HepG2 (cell line): ENCODE measurements around the gene NDUFB8. TPM values are rescaled to one million over a fixed set of nuclear protein-coding genes. Genes with fewer than 3 reads are reported as not detected.

Experiments used
- ATF5 ChIP-seq: sonication (generic); formaldehyde crosslinking; IDR thresholded peaks from 2 replicates; pipeline ENCODE4 v1.4.0; 2020; ENCODE audit warnings: mild to moderate bottlenecking, low read depth, missing genetic modification reagents
- CHD4 ChIP-seq: fragments of 200-600 bp; sonication (generic); IDR thresholded peaks from 2 replicates; pipeline ENCODE4 v1.7.0; 2017; ENCODE audit warnings: mild to moderate bottlenecking, low read length, borderline replicate concordance
- HBP1 ChIP-seq: IDR thresholded peaks from 2 replicates; pipeline ENCODE4 v1.6.1; 2016; ENCODE audit warnings: low read depth, control low read depth
- HOXD1 ChIP-seq: sonication (generic); formaldehyde crosslinking; IDR thresholded peaks from 2 replicates; pipeline ENCODE4 v1.5.0; 2020; ENCODE audit warnings: missing genetic modification reagents
- POLR2AphosphoS2 ChIP-seq: IDR thresholded peaks from 2 replicates; pipeline ENCODE4 v1.6.1; 2011; ENCODE audit warnings: low read depth, low read length, improper control_type of control experiment
- REPIN1 ChIP-seq: sonication (generic); formaldehyde crosslinking; IDR thresholded peaks from 2 replicates; pipeline ENCODE4 v1.8.0; 2022; ENCODE audit warnings: missing genetic modification reagents, low read depth, mild to moderate bottlenecking, borderline replicate concordance
- REST ChIP-seq, 2 experiments: IDR thresholded peaks; 2 replicates each; pipeline ENCODE4 v1.6.1; 2011 to 2012; ENCODE audit warnings: low read length in 2 of 2, borderline replicate concordance in 1 of 2, low read depth in 1 of 2, mild to moderate bottlenecking in 1 of 2, moderate library complexity in 1 of 2
- SMARCC2 ChIP-seq: fragments of 450-650 bp; IDR thresholded peaks from 2 replicates; pipeline ENCODE4 v1.6.1; 2017; ENCODE audit warnings: antibody characterized with exemption, mild to moderate bottlenecking
- SNAPC5 ChIP-seq: sonication (generic); formaldehyde crosslinking; IDR thresholded peaks from 2 replicates; pipeline ENCODE4 v1.8.1; 2023; ENCODE audit warnings: mild to moderate bottlenecking, missing genetic modification reagents, borderline replicate concordance
- STAT6 ChIP-seq: sonication (generic); formaldehyde crosslinking; IDR thresholded peaks from 2 replicates; pipeline ENCODE4 v1.4.0; 2020; ENCODE audit warnings: missing genetic modification reagents, mild to moderate bottlenecking, borderline replicate concordance
- ZMAT3 ChIP-seq: sonication (generic); formaldehyde crosslinking; conservative IDR thresholded peaks from 2 replicates; pipeline ENCODE4 v1.7.0; 2021; ENCODE audit warnings: missing genetic modification reagents
- ZNF143 ChIP-seq: sonication (generic); formaldehyde crosslinking; IDR thresholded peaks from 2 replicates; pipeline ENCODE4 v1.4.0; 2020; ENCODE audit warnings: missing genetic modification reagents
- ZNF207 ChIP-seq: fragments of 450-650 bp; IDR thresholded peaks from 2 replicates; pipeline ENCODE4 v1.6.1; 2016; ENCODE audit warnings: antibody characterized with exemption, borderline replicate concordance
- polyA plus RNA-seq, 8 experiments: library from polyadenylated mRNA; depleted of rRNA in 3 of 8; stranded (reverse) in 7 of 8; unstranded in 1 of 8; fragments of >200 nt; fragmentation: Illumina TruSeq in 4 of 8; extraction: Trizol in 4 of 8; gene quantifications; 2 replicates each; pipeline versions ENCODE4 v1.2.1 to v1.2.3, GENCODE V29; 2011 to 2016; ENCODE audit warnings: low read depth in 4 of 8, missing spikeins in 1 of 8, mixed read lengths in 1 of 8; ENCODE audit not compliant: insufficient read depth in 1 of 8
- total RNA-seq, 5 experiments: library from RNA; depleted of rRNA; stranded (reverse); fragments of >200 nt; fragmentation: Illumina TruSeq; extraction: Trizol; gene quantifications; 2 replicates each; pipeline ENCODE4 v1.2.3, GENCODE V29; 2016; ENCODE audit warnings: low read depth in 1 of 5
- TF ChIP-seq, protein P1 (sequence below): sonication (generic); formaldehyde crosslinking; IDR thresholded peaks from 2 replicates; pipeline ENCODE4 v1.4.0; 2020; ENCODE audit warnings: mild to moderate bottlenecking, missing genetic modification reagents, borderline replicate concordance
- TF ChIP-seq, protein P2 (sequence below): sonication (generic); formaldehyde crosslinking; IDR thresholded peaks from 2 replicates; pipeline ENCODE4 v1.4.0; 2020; ENCODE audit warnings: missing genetic modification reagents
- TF ChIP-seq, protein P3 (sequence below): sonication (generic); formaldehyde crosslinking; IDR thresholded peaks from 2 replicates; pipeline ENCODE4 v1.8.0; 2022; ENCODE audit warnings: missing genetic modification reagents, low read depth, mild to moderate bottlenecking, borderline replicate concordance

The NDUFB8 gene
- total and polyA plus RNA-seq, 2 of the 13 experiments (the other 11 are each of a cell fraction or from before 2014, with no cell fraction given) = 210 to 216 TPM

DNA sequence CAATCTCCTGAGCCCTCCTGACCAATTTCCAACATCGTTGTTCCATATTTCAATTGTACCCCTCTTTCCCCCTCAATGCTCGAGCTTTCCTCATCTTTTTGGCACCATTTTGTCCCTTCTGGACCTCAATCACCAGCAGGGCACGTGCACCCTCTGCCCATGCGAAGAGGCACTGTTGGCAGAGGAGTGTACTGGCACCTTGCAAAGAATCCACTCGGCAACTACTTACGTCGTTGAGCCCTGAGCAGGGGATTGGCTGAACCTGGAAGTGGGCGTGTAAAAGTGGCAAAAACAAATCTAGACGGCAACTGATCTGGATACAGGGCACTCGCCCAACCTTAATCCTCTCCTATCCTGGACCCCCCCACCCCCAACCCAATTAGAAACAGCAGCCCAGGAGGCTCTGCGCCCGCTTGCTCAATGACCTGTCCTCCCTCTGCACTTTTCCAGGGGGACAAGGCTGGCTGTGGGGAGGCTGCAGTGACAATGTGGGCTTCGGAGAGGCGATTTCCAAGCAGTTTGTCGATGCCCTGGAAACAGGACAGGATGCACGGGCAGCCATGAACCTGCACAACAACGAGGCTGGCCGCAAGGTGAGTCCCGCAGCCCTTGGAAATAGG, 48.1 kb downstream of the NDUFB8 start (continued):
- TF ChIP-seq REST (IDR thresholded peaks at IDR 0.05; ENCODE audit: borderline replicate concordance in 1 of 2, low read depth in 1 of 2, low read length in 2 of 2) = no peak
- no peak for TF ChIP-seq ZMAT3 (CRISPR knock-in tag)
- TF ChIP-seq HBP1 (CRISPR knock-in tag) = no peak
- no peak for TF ChIP-seq SMARCC2
- TF ChIP-seq STAT6 (CRISPR knock-in tag) = no peak
- TF ChIP-seq ZNF143 = no peak
- TF ChIP-seq, protein P1, sequence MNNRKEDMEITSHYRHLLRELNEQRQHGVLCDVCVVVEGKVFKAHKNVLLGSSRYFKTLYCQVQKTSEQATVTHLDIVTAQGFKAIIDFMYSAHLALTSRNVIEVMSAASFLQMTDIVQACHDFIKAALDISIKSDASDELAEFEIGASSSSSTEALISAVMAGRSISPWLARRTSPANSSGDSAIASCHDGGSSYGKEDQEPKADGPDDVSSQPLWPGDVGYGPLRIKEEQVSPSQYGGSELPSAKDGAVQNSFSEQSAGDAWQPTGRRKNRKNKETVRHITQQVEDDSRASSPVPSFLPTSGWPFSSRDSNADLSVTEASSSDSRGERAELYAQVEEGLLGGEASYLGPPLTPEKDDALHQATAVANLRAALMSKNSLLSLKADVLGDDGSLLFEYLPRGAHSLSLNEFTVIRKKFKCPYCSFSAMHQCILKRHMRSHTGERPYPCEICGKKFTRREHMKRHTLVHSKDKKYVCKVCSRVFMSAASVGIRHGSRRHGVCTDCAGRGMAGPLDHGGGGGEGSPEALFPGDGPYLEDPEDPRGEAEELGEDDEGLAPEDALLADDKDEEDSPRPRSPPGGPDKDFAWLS (CRISPR knock-in tag) = no peak
- no peak for TF ChIP-seq CHD4
- TF ChIP-seq POLR2AphosphoS2 = no peak
- TF ChIP-seq REPIN1 (CRISPR knock-in tag) = no peak
- no peak for TF ChIP-seq ZNF207
- no peak for TF ChIP-seq HOXD1 (CRISPR knock-in tag)
- TF ChIP-seq, protein P2, sequence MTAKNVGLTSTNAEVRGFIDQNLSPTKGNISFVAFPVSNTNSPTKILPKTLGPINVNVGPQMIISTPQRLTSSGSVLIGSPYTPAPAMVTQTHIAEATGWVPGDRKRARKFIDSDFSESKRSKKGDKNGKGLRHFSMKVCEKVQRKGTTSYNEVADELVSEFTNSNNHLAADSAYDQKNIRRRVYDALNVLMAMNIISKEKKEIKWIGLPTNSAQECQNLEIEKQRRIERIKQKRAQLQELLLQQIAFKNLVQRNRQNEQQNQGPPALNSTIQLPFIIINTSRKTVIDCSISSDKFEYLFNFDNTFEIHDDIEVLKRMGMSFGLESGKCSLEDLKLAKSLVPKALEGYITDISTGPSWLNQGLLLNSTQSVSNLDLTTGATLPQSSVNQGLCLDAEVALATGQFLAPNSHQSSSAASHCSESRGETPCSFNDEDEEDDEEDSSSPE = peak; percentile 31; the same call in 1 of the 2 replicates
- TF ChIP-seq ATF5 (CRISPR knock-in tag) = no peak
- TF ChIP-seq SNAPC5 (CRISPR knock-in tag) = no peak
- TF ChIP-seq, protein P3, sequence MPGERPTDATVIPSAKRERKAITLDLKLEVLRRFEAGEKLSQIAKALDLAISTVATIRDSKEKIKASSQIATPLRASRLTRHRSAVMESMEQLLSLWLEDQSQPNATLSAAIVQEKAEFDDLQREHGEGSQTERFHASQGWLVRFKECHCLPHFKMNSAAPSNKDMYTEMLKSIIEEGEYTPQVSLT = no peak
